GM23248 (cell line): ENCODE results near the gene APLP2.

ENCODE experiments used
- EZH2 ChIP-seq: fragments of 200-600 bp; sonication (generic); IDR thresholded peaks from 2 replicates; pipeline ENCODE4 v1.6.1; 2018; ENCODE audit warnings: antibody characterized with exemption, mild to moderate bottlenecking; ENCODE audit not compliant: insufficient read depth, poor library complexity, severe bottlenecking
- EZH2phosphoT487 ChIP-seq: fragments of 200-600 bp; sonication (generic); IDR thresholded peaks from 2 replicates; pipeline ENCODE4 v1.6.1; 2018; ENCODE audit warnings: antibody characterized with exemption, moderate library complexity, mild to moderate bottlenecking, low read depth; ENCODE audit not compliant: insufficient read depth

DNA sequence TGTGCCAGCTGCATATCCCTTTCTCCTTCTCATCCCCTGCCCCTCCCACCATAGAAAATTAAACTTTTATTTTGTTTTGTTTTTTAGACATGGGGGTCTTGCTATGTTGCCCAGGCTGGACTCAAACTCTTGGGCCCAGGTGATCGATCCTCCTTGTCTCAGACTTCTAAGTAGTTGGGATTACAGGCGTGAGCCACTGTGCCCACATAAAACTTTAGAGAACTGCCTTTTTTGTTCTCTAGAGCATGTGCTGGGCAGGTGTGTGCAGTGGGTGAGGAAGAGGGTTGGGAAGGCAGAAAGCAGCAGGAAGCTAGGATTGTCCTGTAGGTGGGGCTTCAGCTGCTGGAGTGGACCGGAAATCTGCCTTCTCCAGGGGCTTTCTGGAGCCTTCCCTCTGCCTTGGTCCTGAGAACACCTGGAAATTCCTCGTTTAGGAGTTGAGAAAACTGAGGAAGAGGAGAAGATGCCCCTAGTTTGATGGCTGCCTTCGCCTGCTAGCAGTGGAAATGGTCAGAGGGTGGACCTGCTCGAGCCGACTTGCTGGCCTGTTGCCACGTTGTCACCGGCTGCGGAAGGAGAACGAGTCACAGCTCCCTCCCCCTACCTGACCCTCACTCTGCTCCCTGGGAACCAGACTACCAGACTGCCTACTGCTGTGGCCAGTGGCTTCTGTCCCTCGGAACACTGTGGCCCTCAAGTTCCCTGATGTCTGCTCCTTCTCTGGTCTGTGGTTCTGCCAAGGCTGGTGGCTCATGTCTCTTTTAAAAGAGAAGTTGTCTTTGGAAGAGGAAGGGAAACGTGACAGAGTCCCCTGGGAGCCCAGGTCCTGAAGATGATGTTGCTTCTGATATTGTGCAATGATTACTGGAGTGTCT is 93.9 kb downstream of the APLP2 start:
- TF ChIP-seq EZH2 (no peak), EZH2phosphoT487 (no peak)
